Choroid plexus epithelial cell (primary cell): Measurements from ENCODE around the gene KLHL1.
A peak's percentile ranks its signal among the peaks of the same experiment; 100 is the strongest.

Experiments used
- DNase-seq: peaks from one replicate; pipeline ENCODE4 v3.0.0-alpha.2; 2010; ENCODE audit warnings: low read depth
- H3K4me3 ChIP-seq: 2 replicates; pipeline ENCODE4 v1.5.1; 2011; ENCODE audit warnings: low read depth, mild to moderate bottlenecking, control low read depth, low read length, moderate library complexity
- TF ChIP-seq, protein P1 (sequence below): conservative IDR thresholded peaks from 2 replicates; pipeline ENCODE4 v1.5.1; 2011; ENCODE audit warnings: low read depth, mild to moderate bottlenecking, control low read depth, inconsistent platforms, low read length, moderate library complexity

KLHL1 gene

DNA sequence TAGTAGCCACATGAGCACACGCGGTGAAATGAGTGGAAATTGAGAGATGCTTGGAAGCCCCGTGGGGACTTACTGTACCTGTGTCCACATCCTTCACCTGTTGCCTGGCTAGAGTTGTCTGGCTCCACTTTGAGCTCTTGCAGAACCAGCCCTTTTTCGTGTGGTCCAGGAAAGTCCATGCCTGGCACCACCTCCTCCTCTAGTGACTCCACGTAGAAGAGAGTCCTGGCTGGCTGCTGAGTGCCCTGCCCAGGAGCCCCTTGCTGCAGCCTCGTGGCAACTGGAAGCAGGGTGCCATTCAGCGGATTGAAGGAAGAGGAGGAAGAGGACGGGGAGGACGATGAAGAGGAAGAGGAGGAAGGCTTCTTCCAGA is 1.1 kb downstream of the KLHL1 start:
- no peak overlapping the region for H3K4me3 ChIP-seq
- no peak for DNase-seq
- TF ChIP-seq, protein P1, sequence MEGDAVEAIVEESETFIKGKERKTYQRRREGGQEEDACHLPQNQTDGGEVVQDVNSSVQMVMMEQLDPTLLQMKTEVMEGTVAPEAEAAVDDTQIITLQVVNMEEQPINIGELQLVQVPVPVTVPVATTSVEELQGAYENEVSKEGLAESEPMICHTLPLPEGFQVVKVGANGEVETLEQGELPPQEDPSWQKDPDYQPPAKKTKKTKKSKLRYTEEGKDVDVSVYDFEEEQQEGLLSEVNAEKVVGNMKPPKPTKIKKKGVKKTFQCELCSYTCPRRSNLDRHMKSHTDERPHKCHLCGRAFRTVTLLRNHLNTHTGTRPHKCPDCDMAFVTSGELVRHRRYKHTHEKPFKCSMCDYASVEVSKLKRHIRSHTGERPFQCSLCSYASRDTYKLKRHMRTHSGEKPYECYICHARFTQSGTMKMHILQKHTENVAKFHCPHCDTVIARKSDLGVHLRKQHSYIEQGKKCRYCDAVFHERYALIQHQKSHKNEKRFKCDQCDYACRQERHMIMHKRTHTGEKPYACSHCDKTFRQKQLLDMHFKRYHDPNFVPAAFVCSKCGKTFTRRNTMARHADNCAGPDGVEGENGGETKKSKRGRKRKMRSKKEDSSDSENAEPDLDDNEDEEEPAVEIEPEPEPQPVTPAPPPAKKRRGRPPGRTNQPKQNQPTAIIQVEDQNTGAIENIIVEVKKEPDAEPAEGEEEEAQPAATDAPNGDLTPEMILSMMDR = no peak

GRCh38 chr13:70104481-70104880 is 3.8 kb downstream of the KLHL1 start:
- H3K4me3 ChIP-seq = no peak overlapping the region
- TF ChIP-seq, protein P1 = no peak
- no peak for DNase-seq

- TF ChIP-seq, protein P1 = peak; percentile 47
- H3K4me3 ChIP-seq = no peak overlapping the region
- DNase-seq = peak; percentile 31
These were observed 9.6 kb downstream of the KLHL1 start for GRCh38 chr13:70098669-70099068.

DNA sequence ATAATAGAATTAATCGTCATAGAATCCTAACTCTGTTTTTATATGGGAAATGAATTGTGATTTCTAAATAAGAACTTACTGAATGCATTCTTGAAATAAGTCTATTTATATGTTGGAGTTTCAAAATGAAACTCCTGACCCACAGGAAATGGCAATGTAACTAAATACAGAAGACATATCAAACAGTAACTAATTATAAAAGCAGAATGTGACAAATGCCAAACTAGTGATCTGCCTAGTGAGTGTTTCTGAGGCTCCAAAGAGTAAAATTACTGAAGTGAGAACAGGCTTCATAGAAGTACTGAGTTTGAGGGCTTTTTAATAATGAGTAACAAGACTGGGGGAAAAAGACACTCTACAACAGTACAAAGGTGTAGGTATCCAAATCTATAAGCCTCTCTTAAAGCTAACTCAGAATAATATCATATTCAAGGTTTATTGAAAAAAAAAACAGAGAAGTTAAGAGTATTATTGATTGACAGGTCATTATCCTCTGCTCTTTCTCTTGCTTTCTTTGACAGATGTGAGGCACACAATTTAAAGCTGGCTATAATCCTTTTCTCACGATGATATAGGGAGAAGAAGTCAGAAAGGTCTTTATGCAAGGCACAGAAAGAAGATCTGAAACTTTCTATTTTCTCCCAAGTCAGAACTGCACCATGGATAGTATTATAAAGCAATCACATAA is 18.1 kb downstream of the KLHL1 start:
- DNase-seq = no peak
- H3K4me3 ChIP-seq = no peak overlapping the region
- TF ChIP-seq, protein P1 = no peak

- TF ChIP-seq, protein P1 = no peak
- DNase-seq = no peak
- no peak overlapping the region for H3K4me3 ChIP-seq
These were observed 19.3 kb downstream of the KLHL1 start for GRCh38 chr13:70088926-70089325.

DNA sequence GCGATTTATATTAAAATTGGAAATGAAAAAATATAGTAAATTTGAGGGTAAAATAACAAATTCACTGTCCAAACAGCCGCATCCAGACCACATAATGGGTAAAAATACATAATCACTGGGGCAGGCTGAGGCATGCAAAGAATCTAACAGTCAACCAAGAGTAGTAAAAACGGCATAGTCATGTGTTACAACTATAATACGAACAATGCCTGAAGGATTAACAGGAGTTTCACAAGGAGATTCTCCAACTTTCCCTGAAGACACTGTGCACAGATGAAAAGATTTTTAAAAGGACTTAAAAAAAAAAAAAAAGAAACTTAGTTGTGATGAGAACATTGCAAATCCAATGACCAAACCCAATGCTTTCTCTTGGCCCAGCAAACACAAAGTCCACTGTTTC is 21.0 kb downstream of the KLHL1 start:
- no peak for DNase-seq
- H3K4me3 ChIP-seq = no peak overlapping the region
- TF ChIP-seq, protein P1 = no peak

DNA sequence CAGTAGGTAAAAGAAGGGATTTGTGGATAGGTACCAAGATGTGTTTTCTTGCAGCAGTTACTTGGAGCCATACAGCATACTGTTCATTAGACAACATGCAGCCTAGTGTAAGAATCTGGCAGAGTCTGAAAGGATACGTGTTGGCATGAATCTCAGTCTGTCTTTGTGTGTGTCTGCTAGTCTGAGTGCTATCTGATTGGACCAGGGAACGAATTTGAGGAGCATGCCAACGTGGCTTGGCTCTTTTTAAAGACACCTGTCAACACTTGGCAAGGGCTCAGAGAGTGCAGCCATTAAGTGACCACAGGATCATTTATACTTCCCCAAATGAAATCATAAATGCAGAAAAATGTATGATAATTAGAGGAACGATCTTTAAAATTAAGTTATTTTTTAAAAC is 28.2 kb downstream of the KLHL1 start:
- TF ChIP-seq, protein P1 = no peak
- H3K4me3 ChIP-seq = no peak overlapping the region
- no peak for DNase-seq
